Measurements from ENCODE around the gene RAB7A.
"Not testable (repeated sequence)": the region's sequence is repeated elsewhere in the genome, so short reads cannot be mapped to it uniquely, and the experiment has no call there.

RAB7A gene

GRCh38 chr3:128749561-128749960 lies 23.6 kb downstream of the RAB7A start:
- DNase-seq (ENCODE audit: low read depth, low spot score), result not testable (repeated sequence)

GRCh38 chr3:128753715-128754114 lies 27.7 kb downstream of the RAB7A start:
- DNase-seq (ENCODE audit: low read depth, low spot score), result no peak

- DNase-seq (ENCODE audit: low read depth, low spot score), result no peak
These were observed 34.1 kb downstream of the RAB7A start for GRCh38 chr3:128760042-128760441.

GRCh38 chr3:128760881-128761280 lies 34.9 kb downstream of the RAB7A start:
- no peak for DNase-seq (ENCODE audit: low read depth, low spot score)

- DNase-seq (ENCODE audit: low read depth, low spot score), result no peak
These were observed 35.4 kb downstream of the RAB7A start for GRCh38 chr3:128761392-128761791.

GRCh38 chr3:128763967-128764366 lies 38.0 kb downstream of the RAB7A start:
- DNase-seq (ENCODE audit: low read depth, low spot score), result no peak

- no peak for DNase-seq (ENCODE audit: low read depth, low spot score)
These were observed 38.9 kb downstream of the RAB7A start for GRCh38 chr3:128764863-128765262.

GRCh38 chr3:128767094-128767750 lies 41.2 kb downstream of the RAB7A start:
- no peak for DNase-seq (ENCODE audit: low read depth, low spot score)

GRCh38 chr3:128768471-128768870 lies 42.5 kb downstream of the RAB7A start:
- DNase-seq (ENCODE audit: low read depth, low spot score), result no peak

- no peak for DNase-seq (ENCODE audit: low read depth, low spot score)
These were observed 44.4 kb downstream of the RAB7A start for GRCh38 chr3:128770387-128770786.

GRCh38 chr3:128773189-128773588 lies 47.2 kb downstream of the RAB7A start:
- not testable (repeated sequence) for DNase-seq (ENCODE audit: low read depth, low spot score)

GRCh38 chr3:128773592-128773991 lies 47.6 kb downstream of the RAB7A start:
- not testable (repeated sequence) for DNase-seq (ENCODE audit: low read depth, low spot score)

- DNase-seq (ENCODE audit: low read depth, low spot score), result no peak
These were observed 49.3 kb downstream of the RAB7A start for GRCh38 chr3:128775241-128775640.

- no peak for DNase-seq (ENCODE audit: low read depth, low spot score)
These were observed 50.0 kb downstream of the RAB7A start for GRCh38 chr3:128775906-128776542.

- DNase-seq (ENCODE audit: low read depth, low spot score), result no peak
These were observed 54.3 kb downstream of the RAB7A start for GRCh38 chr3:128780101-128780837.

GRCh38 chr3:128781164-128781563 lies 55.2 kb downstream of the RAB7A start:
- DNase-seq (ENCODE audit: low read depth, low spot score), result no peak

GRCh38 chr3:128782282-128783146 lies 56.5 kb downstream of the RAB7A start:
- DNase-seq (ENCODE audit: low read depth, low spot score), result no peak

- no peak for DNase-seq (ENCODE audit: low read depth, low spot score)
These were observed 57.8 kb downstream of the RAB7A start for GRCh38 chr3:128783774-128784173.

- DNase-seq (ENCODE audit: low read depth, low spot score), result no peak
These were observed 58.2 kb downstream of the RAB7A start for GRCh38 chr3:128784232-128784631.

- no peak for DNase-seq (ENCODE audit: low read depth, low spot score)
These were observed 58.9 kb downstream of the RAB7A start for GRCh38 chr3:128784843-128785242.

- no peak for DNase-seq (ENCODE audit: low read depth, low spot score)
These were observed 60.5 kb downstream of the RAB7A start for GRCh38 chr3:128786434-128787020.

Measured in smooth muscle cell of the brain vasculature (primary cell).